Astrocyte of the spinal cord (primary cell): ENCODE results near the gene DDN.

Experiments used
- DNase-seq: peaks from one replicate; pipeline ENCODE4 v3.0.0; 2011; ENCODE audit warnings: low read depth, low spot score
- H3K4me3 ChIP-seq: 2 replicates; pipeline ENCODE4 v1.5.1; 2011; ENCODE audit warnings: low read depth, mild to moderate bottlenecking, low read length, moderate library complexity
- CTCF ChIP-seq: IDR thresholded peaks from 2 replicates; pipeline ENCODE4 v1.5.1; 2012; ENCODE audit warnings: low read depth, mild to moderate bottlenecking, low read length, inconsistent platforms
- in situ Hi-C: cut with HindIII; loops from 2 replicates; pipeline ENCODE4 v1.10.0; 2017; ENCODE audit warnings: low sequenced_read_pairs

The DDN gene

GRCh38 chr12:49020441-49020840, 21.3 kb upstream of the DDN start:
- TF ChIP-seq CTCF: no peak
- in situ Hi-C loops: no loop called here
- no peak overlapping the region for H3K4me3 ChIP-seq
- DNase-seq: no peak

DNA sequence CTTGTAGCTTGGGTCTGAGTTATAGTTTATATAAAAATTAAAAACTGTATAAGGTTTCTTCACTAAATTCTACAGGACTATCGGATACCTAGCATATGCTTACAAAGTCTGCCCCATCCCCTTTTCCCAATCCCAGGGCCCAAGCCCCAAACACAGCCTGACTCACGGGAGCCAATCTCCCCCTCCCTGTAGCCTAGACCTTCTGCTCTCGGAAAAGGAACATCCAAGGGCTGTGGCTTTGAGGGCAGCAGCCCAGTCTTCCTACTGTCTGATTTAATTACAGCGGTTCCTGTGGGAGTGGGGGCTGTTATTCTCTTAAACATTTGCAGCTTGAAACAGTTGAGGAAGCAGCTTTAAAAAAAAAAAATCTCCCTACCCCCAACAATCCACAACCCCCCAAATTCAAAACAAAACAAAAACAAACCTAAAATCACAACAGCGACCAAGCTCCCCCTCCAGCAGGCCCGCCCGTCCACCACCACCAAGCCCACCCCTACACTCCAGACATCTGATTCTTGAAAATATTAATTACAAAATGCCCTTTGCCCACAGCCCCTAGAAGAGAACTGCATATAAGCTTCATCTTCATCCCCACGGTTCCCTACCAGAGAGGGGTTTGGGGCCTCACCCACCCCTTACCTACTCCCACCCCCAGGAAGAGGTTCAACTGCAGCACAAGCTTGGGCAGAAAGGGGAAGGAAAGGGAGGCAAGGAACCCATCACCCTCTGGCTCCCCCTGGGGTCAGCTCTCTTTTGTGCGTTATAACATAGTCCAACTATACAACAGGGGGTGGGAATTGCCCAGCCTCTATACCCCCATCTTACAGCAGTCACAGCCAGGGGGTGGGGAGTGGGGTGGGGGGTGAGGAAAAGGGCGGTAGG, 20.5 kb upstream of the DDN start:
- peak; percentile 39 for TF ChIP-seq CTCF
- no peak overlapping the region for H3K4me3 ChIP-seq
- in situ Hi-C loops: no loop called here
- peak; percentile 20 for DNase-seq

GRCh38 chr12:49019120-49019430, 19.9 kb upstream of the DDN start:
- in situ Hi-C loops: no loop called here
- peak overlapping the region; percentile 92 for H3K4me3 ChIP-seq
- no peak for TF ChIP-seq CTCF
- DNase-seq: no peak

DNA sequence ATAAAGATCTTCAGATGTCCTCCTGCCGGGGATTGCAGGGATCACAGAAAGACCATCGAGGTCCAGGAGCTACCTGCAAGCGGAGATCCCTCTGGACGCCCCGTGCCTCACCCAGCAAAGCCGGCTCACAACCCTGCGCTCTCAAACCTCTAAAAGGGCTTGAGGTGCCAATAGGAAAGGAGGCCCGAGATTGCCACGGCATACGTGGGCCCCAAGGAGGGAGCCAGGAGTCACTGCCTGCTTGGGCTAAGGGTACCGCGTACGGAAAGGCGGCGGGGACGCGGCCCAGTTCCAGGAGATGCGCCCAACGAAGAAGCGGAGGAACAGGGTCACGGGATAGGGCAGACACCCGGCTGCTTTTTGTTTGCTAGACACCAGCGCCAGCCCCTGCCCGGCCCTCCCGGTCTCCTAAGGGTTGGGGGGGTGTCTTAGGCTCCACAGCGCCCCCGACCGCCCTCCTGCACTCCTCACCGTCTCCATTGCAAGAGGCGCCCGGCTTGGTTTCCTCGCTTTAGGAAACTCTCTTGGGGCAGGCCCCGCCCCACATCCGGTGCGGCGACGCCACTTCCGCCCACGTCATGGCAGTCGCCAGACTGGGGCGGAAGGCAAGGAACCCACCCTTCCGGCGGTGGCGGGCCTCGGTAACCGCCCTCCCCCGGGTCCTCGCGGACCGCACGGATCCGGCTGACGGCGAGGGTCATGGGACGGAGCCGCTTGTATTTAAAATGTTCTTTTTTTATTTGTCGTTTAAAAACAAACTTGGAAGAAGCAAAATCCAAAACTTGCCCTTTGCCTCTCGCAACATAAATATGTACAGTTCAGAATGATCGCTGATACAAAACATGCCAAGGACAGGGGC, 19.3 kb upstream of the DDN start, which contains the start of gene PRKAG1:
TSS of gene PRKAG1 (minus strand) at position 516 of the 859 bp plus-strand sequence. CDS start at position 480, 36 bp downstream.
- peak; percentile 98 for DNase-seq
- in situ Hi-C loops: no loop called here
- TF ChIP-seq CTCF: peak; percentile 64
- peak within 1 kb of the TSS; percentile 92 for H3K4me3 ChIP-seq

DNA sequence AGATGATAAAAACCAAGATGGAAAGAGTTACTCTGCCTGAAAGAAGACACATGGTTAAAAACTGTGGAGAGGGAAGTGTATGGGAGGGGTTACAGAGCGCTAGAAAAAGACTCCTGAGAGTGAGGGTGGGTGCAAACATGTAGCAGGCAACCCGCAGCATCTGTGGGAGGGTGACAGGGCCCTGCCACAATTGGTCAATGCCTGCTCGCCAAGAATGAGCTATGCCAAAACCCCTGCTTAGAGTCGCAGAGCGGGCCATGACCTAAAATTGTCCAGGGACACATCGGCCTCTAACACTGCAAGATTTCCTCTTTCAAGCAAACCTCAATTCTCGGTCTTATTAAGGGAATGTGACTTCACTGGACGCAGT, 18.7 kb upstream of the DDN start:
- in situ Hi-C loops: no loop called here
- DNase-seq: no peak

More for the DNA sequence above, 18.7 kb upstream of the DDN start:
- no peak for TF ChIP-seq CTCF
- peak overlapping the region; percentile 92 for H3K4me3 ChIP-seq
